HEK293T (cell line): ENCODE data around the gene C3orf52.

Source experiments
- ELF4 ChIP-seq: fragments of 450-650 bp; IDR thresholded peaks from 2 replicates; pipeline ENCODE4 v1.6.1; 2017; ENCODE audit warnings: antibody characterized with exemption
- FOXA1 ChIP-seq: fragments of 450-650 bp; IDR thresholded peaks from 2 replicates; pipeline ENCODE4 v1.6.1; 2016; ENCODE audit warnings: mild to moderate bottlenecking
- PKNOX1 ChIP-seq: fragments of 450-650 bp; IDR thresholded peaks from 2 replicates; pipeline ENCODE4 v1.6.1; 2016
- SP1 ChIP-seq: fragments of 450-650 bp; IDR thresholded peaks from 2 replicates; pipeline ENCODE4 v1.6.1; 2017

- TF ChIP-seq FOXA1: no peak
- no peak for TF ChIP-seq SP1
- TF ChIP-seq PKNOX1: no peak
- no peak for TF ChIP-seq ELF4
Observed at GRCh38 chr3:112095731-112096130, 9.5 kb downstream of the C3orf52 start.
